GM20000 (cell line): ENCODE data around the gene NDEL1.

Source experiments
- DNase-seq: peaks from one replicate; pipeline ENCODE4 v3.0.0; 2012; ENCODE audit warnings: low spot score
- TF ChIP-seq, protein P1 (sequence below): IDR thresholded peaks from 2 replicates; pipeline ENCODE4 v1.5.1; 2012; ENCODE audit warnings: mild to moderate bottlenecking, control low read depth; ENCODE audit errors: extremely low read depth, missing control alignments

NDEL1 gene

DNA sequence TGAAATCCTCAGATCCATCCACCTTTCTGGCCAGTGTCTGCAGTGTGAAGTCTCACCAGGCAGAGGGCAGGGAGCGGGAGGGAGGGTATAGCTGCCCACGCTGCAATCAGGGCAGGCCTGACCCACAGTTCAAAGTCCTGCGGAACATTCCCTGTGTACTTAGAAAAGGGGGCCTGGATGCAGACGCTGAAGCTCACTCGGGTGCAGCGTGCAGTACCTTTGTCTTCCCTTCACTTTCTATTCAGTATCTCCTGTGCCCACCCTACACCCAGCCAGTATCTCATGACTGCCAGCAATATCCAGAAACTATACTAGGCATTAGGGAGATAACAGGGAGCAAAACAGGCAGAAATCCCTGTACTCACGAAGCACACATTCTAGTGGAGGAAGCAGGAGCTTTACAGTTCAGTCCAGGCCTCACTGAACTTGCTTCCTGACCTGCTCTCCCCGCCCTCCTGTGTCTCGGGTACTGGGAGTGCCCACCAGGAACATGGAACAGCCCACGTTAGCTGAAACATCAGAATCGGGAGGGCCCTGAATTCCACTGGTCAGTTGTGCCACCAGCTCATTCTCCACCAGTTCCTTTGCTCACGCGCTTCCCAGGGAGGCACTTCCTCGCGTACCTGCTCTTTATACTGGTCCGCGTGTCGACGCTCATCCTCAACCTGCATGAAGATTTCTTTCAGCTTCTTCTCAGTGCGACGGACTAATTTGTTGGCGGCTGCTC, 42.2 kb downstream of the NDEL1 start:
- TF ChIP-seq, protein P1, sequence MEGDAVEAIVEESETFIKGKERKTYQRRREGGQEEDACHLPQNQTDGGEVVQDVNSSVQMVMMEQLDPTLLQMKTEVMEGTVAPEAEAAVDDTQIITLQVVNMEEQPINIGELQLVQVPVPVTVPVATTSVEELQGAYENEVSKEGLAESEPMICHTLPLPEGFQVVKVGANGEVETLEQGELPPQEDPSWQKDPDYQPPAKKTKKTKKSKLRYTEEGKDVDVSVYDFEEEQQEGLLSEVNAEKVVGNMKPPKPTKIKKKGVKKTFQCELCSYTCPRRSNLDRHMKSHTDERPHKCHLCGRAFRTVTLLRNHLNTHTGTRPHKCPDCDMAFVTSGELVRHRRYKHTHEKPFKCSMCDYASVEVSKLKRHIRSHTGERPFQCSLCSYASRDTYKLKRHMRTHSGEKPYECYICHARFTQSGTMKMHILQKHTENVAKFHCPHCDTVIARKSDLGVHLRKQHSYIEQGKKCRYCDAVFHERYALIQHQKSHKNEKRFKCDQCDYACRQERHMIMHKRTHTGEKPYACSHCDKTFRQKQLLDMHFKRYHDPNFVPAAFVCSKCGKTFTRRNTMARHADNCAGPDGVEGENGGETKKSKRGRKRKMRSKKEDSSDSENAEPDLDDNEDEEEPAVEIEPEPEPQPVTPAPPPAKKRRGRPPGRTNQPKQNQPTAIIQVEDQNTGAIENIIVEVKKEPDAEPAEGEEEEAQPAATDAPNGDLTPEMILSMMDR: no peak
- DNase-seq: no peak

DNA sequence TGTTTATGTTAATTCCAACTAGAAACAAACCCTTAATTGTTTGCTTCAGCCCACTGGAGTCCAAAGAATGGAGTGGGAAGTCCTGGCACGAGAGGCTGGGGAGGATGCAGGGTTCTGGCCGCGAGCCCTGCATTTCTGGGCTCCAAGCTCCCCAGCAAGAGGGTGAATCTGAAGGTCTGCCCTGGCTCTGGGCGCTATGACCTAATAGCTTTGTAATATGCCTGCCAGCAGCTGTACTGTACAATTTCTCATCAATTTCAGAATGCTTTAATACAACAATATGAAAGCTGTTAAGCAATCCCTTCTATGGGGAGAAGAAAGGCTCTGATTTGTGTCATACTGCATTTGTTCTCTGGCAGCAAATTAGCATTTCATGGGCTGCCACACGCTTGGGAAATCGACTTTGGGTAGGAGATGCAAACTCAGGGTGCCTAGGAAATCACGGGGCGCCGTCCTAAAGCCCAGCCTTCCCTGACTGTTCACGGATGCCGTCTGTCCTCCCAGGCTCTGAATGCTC, 43.8 kb downstream of the NDEL1 start:
- DNase-seq: no peak
- TF ChIP-seq, protein P1: no peak

DNA sequence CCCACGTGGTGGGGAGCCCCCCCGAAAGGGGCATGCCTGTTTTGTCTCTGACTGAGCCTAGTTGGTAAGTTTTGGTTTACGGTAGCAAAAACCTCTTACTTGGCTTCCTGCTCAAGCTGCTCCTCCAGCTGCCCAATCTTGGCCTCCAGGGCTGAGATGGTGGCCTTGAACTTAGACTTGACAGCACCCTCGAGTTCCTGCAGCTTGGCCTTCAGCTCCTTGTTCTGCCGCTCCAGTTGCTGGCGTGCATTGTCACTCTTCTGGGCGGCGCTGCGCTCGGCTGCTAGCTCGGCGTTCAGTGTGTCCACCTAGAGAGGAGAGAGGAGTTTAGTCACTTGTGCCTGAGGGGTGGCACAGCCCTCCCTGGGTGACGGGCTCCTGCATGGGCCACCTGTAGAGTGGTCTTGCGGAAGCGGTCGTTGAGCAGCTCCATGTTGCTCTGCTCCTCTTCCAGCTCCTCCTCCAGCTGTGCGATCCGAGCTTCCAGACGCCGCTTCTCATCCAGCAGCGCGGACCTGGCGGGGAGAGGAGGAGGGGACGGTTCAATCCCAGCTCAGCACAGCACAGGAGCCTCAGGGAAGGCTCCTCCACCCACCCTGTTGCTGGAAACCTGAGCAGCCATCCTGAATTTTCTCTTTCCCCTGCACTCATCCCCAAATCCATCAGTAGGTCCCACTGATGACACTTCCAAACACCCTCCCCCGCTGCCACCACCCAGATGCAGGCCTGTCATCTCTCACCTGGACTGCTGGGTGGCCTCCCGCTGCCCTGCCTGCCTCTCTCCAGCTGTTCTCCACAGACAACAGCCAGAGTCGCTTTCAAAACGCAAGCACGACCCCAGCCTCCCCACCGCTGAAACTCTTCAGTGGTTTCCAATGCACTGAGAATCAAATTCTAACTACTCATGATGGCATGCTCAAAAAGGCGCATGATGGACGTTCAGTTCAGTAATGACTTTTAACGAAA, 44.6 kb downstream of the NDEL1 start:
- DNase-seq: no peak
- TF ChIP-seq, protein P1: no peak

DNA sequence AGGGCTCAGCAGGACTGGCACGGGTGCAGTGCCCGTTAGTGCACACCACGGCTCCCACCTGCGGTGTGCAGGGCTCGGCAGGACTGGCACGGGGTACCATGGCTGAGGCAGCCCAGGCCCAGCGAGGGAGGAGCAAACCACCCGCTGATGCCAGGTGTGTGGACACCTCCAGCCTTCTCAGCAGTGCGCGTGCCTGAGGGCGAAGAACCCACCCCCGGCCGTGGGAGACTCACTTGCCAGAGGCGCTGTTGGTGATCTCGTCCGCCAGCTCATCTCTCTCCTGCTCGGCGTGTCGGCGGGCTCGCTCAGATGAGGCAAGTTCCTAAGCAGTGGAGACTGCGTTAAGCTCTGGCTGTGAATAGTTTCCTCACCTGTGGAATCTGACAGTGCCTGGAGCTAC, 45.4 kb downstream of the NDEL1 start:
- DNase-seq: no peak
- TF ChIP-seq, protein P1: no peak

DNA sequence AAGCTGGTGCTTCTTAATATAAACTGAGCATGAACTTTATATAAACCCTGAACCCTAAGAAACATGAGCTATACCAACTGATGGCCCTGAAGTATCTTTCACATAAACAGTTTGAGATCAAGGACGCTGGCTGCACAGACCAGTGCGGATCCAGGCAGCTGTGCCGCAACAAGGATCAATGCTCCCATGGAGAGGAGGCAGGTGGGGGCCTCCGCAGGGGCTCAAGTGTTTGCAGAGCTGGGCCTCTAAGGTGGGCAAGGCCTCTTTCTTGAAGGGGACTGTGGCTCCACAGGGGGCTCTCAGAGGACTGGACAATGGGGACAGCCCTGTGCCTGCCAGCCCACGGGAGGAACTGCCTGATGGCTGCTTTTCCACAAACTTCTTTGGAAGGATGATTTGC, 46.0 kb downstream of the NDEL1 start:
- TF ChIP-seq, protein P1: no peak
- DNase-seq: no peak

DNA sequence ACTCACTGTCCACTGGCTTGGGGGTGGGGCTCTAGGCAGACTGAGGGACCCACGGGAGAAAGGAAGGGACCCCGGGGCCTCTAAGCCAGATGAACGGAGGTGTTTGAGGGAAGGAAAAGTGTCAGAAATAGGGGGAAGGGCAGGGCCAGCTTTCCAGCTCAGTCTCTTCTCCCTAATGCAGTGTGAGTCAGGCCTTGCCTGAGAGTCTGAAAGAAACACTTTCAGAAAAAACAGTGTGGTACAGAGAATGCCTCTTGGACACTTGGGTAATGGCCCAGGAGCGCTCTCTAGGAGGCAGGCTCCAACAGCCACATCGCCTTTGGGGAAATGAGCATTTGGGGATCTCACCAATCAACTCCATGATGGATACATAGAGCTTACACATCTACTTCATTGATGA, 46.9 kb downstream of the NDEL1 start:
- TF ChIP-seq, protein P1: no peak
- DNase-seq: no peak

DNA sequence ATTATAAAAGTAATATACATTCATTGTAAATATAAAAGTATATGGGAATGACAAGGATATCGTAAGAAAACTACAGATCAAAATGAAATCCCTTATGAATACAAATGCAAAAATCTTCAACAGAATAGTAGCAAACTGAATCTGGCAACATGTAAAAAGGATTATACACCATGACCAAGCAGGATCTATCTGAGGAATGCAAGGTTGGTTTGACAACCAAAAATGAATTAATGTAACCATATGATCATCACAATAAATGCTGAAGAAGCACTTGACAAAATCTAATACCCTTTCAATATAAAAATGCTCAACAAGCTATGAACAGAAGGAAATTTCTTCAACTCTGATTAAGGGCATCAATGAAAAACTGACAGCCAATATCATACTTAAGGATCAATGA, 48.8 kb downstream of the NDEL1 start:
- TF ChIP-seq, protein P1: no peak

More for the DNA sequence above, 48.8 kb downstream of the NDEL1 start:
- DNase-seq: no peak
